Sigmoid colon (tissue), 7 donors: ENCODE results near the gene IL17RE. TPM values are rescaled to one million over a fixed set of nuclear protein-coding genes. Genes with fewer than 3 reads are reported as not detected.

Experiments used
- DNase-seq: peaks from one replicate; pipeline ENCODE4 v3.0.0-alpha.2; 2019
- H3K27ac ChIP-seq, 4 donors: fragments of 200-600 bp; sonication (generic); one replicate each; pipeline ENCODE4 v1.5.1; 2016 to 2019; ENCODE audit warnings: mild to moderate bottlenecking in 1 of 4
- H3K27me3 ChIP-seq, 3 donors: fragments of 200-600 bp; sonication (generic); one replicate each; pipeline ENCODE4 v1.5.1; 2019; ENCODE audit warnings: mild to moderate bottlenecking in 1 of 3
- H3K36me3 ChIP-seq, 4 donors: fragments of 200-600 bp; sonication (generic); one replicate each; pipeline ENCODE4 v1.5.1; 2016 to 2019
- H3K4me1 ChIP-seq, 4 donors: fragments of 200-600 bp; sonication (generic); one replicate each; pipeline ENCODE4 v1.5.1; 2017 to 2019
- H3K4me3 ChIP-seq, 4 donors: fragments of 200-600 bp; sonication (generic); one replicate each; pipeline ENCODE4 v1.5.1; 2017 to 2019; ENCODE audit warnings: mild to moderate bottlenecking in 2 of 4, moderate library complexity in 1 of 4
- H3K9me3 ChIP-seq, 4 donors: fragments of 200-600 bp in 3 of 4; sonication (generic) in 3 of 4; one replicate each; pipeline versions ENCODE4 v1.5.1 to v1.6.1; 2013 to 2019
- EP300 ChIP-seq, 4 donors: sonication (generic); formaldehyde crosslinking; IDR thresholded peaks; one replicate each; pipeline ENCODE4 v1.6.1; 2017; ENCODE audit warnings: antibody characterized with exemption in 4 of 4
- POLR2A ChIP-seq, 2 donors: fragments of 450-650 bp; IDR thresholded peaks; one replicate each; pipeline ENCODE4 v1.6.1; 2016; ENCODE audit warnings: antibody characterized with exemption in 2 of 2, mild to moderate bottlenecking in 2 of 2, moderate library complexity in 2 of 2
- POLR2AphosphoS5 ChIP-seq, 4 donors: sonication (generic); formaldehyde crosslinking; IDR thresholded peaks; one replicate each; pipeline ENCODE4 v1.6.1; 2017; ENCODE audit warnings: antibody characterized with exemption in 4 of 4
- WGBS, 2 donors: extraction: QIAGEN DNeasy Blood & Tissue Kit; methylation state at CpG; one replicate each; pipeline ENCODE4 v1.1.7; 2013; 5-methylcytosine and 5-hydroxymethylcytosine counted together
- intact Hi-C: fragments of 100-400 bp; cut with DNase I; formaldehyde crosslinking; loops from one replicate; pipeline ENCODE4 v1.15.1; 2023
- polyA plus RNA-seq, 3 donors: library from polyadenylated mRNA; stranded (reverse); fragments of 200-250 nt; gene quantifications; one replicate each; pipeline ENCODE4 v1.2.3, GENCODE V29; 2013
- total RNA-seq, 4 donors: library from RNA; depleted of rRNA; stranded (reverse); fragments of >200 nt; gene quantifications; one replicate each; pipeline ENCODE4 v1.1.0, GENCODE V29; 2016
- TF ChIP-seq, protein P1 (sequence below), 4 experiments: fragments of 450-650 bp in 3 of 4; fragments of 200-600 bp in 1 of 4; IDR thresholded peaks; one replicate each; pipeline ENCODE4 v1.5.1; 2016 to 2019; ENCODE audit warnings: antibody characterized with exemption in 4 of 4, mild to moderate bottlenecking in 3 of 4, moderate library complexity in 2 of 4
- donor health status: healthy with polysubstance abuse.
- donor health status: Bipolar disorder and iron deficiency.
- donor health status: healthy.

The IL17RE gene
- total and polyA plus RNA-seq, 7 donors: 0.68 to 46.3 (median 2.5) TPM

DNA sequence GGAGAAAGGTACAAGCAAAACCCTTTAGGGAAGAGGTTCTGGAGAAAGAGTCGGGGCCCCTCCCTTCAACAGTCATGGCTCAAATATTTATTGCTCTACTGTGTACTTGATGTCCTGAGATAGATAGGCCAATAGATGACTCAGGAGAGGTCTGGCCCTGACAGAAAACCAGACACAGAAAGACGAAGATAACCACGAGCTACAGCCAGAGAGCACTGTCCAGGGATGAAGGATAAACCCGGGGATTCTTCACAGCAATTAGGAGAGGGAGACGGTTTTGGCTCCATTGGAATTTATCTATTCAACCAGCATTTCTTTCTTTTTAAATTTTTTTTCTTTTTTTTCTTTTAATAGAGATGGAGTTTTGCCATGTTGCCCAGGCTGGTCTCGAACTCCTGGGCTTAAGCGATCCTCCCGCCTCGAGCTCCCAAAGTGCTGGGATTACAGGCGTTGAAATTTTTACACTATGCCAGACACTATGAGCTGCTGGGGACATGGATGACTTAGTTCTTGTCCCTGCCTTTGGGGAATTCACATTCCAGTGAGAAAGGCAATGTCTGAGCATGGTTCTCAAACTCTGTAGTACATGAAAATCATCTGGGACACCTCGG is 18.0 kb upstream of the IL17RE start:
- Histone ChIP-seq H3K4me1 (peaks cover 0 to 18% (median 13%) of the 10 kb centered on the region in 4 donors), H3K9me3 (no peaks in the 10 kb centered on the region), H3K27ac (peak overlapping the region in 3 of 4 donors; percentile 41 to 71 (median 53)), H3K4me3 (no peak overlapping the region), H3K36me3 (no peaks in the 10 kb centered on the region), H3K27me3 (no peaks in the 10 kb centered on the region)
- TF ChIP-seq EP300 (IDR thresholded peaks at IDR 0.05) (no peak), POLR2AphosphoS5 (IDR thresholded peaks at IDR 0.05) (peak in 3 of 4 donors; percentile 29 to 47 (median 47)), POLR2A (IDR thresholded peaks at IDR 0.05) (no peak)
- TF ChIP-seq, protein P1, sequence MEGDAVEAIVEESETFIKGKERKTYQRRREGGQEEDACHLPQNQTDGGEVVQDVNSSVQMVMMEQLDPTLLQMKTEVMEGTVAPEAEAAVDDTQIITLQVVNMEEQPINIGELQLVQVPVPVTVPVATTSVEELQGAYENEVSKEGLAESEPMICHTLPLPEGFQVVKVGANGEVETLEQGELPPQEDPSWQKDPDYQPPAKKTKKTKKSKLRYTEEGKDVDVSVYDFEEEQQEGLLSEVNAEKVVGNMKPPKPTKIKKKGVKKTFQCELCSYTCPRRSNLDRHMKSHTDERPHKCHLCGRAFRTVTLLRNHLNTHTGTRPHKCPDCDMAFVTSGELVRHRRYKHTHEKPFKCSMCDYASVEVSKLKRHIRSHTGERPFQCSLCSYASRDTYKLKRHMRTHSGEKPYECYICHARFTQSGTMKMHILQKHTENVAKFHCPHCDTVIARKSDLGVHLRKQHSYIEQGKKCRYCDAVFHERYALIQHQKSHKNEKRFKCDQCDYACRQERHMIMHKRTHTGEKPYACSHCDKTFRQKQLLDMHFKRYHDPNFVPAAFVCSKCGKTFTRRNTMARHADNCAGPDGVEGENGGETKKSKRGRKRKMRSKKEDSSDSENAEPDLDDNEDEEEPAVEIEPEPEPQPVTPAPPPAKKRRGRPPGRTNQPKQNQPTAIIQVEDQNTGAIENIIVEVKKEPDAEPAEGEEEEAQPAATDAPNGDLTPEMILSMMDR (IDR thresholded peaks at IDR 0.05): no peak
- 72 to 81% methylated on average over 11 of the region's 11 CpGs for WGBS, 2 donors
- intact Hi-C loops: no loop called here
- DNase-seq: no peak

DNA sequence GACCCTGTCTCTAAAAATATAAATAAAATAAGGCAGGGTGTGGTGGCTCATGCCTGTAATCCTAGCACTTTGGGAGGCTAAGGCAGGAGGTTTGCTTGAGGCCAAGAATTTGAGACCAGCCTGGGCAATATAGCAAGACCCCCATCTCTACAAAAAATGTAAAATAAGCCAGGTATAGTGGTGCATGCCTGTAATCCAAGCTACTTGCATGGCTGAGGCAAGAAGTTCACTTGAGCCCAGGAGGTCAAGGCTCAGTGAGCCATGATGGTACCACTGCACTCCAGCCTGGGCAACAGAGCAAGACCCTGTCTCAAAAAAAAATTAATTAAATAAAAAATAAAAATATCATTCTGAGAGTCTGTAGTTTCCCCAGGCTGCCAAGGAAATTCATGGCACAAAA is 16.3 kb upstream of the IL17RE start:
- intact Hi-C loops: no loop called here
- TF ChIP-seq POLR2A (IDR thresholded peaks at IDR 0.05) (no peak), POLR2AphosphoS5 (IDR thresholded peaks at IDR 0.05) (no peak), EP300 (IDR thresholded peaks at IDR 0.05) (no peak)
- TF ChIP-seq, protein P1 (IDR thresholded peaks at IDR 0.05): no peak
- Histone ChIP-seq H3K36me3 (no peaks in the 10 kb centered on the region), H3K27me3 (no peaks in the 10 kb centered on the region), H3K27ac (no peak overlapping the region), H3K9me3 (no peaks in the 10 kb centered on the region), H3K4me1 (peaks cover 0 to 26% (median 20%) of the 10 kb centered on the region in 4 donors), H3K4me3 (no peak overlapping the region)
- DNase-seq: no peak

DNA sequence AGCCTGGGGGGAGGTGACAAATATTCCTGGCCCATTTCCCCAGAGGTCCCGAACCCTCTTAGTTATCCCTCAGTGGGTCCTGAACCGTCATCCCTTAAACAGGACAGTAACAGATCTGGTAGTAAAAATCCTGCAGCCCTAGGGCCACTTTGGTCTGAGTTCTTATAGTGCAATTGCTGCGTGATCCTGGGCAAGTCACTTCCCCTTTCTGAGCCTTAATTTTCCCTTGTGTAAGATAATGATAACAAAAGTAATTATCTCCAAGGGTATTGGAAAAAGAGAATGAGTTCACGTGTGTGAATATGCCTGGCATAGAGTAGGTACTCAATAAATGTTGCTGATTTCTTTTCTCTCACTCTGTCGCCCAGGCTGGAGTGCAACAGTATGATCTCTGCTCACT is 15.2 kb upstream of the IL17RE start:
- 89% methylated on average over 5 of the region's 5 CpGs for WGBS, 2 donors

DNA sequence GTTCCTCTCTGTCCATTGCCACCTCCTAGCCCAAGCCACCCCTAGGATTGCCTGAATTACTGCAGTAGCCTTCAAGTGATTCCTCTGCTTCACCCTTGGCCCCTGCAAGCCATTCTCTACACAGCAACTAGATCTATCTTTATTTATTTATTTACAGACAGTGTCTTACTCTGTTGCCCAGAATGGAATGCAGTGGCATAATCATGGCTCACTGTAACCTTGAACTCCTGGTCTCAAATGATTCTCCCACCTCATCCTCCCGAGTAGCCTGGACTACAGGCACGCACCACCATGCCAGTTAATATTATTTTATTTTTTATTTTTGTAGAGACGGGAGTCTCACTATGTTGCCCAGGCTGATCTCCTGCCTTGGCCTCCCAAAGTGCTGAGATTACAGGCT is 14.1 kb upstream of the IL17RE start:
- 87 to 93% methylated on average over 3 of the region's 3 CpGs for WGBS, 2 donors
- peaks cover 0 to 12% (median 4%) of the 10 kb centered on the region in 4 donors for H3K36me3 ChIP-seq
- peaks cover 0 to 43% (median 34%) of the 10 kb centered on the region in 4 donors for H3K4me1 ChIP-seq
- TF ChIP-seq POLR2A (IDR thresholded peaks at IDR 0.05): no peak
- H3K4me3 ChIP-seq: no peak overlapping the region
- H3K27ac ChIP-seq: no peak overlapping the region
- no peaks in the 10 kb centered on the region for H3K27me3 ChIP-seq
- intact Hi-C loops: no loop called here
- DNase-seq: no peak
- no peaks in the 10 kb centered on the region for H3K9me3 ChIP-seq

More for the DNA sequence above, 15.2 kb upstream of the IL17RE start:
- H3K4me3 ChIP-seq: no peak overlapping the region
- no peaks in the 10 kb centered on the region for H3K9me3 ChIP-seq
- TF ChIP-seq EP300 (IDR thresholded peaks at IDR 0.05) (no peak), POLR2A (IDR thresholded peaks at IDR 0.05) (no peak), POLR2AphosphoS5 (IDR thresholded peaks at IDR 0.05) (no peak)
- TF ChIP-seq, protein P1 (IDR thresholded peaks at IDR 0.05): no peak
- H3K27me3 ChIP-seq: no peaks in the 10 kb centered on the region
- intact Hi-C loops: no loop called here
- H3K36me3 ChIP-seq: peaks cover 0 to under 1% (median 0%) of the 10 kb centered on the region in 4 donors
- DNase-seq: no peak
- H3K27ac ChIP-seq: no peak overlapping the region
- H3K4me1 ChIP-seq: peaks cover 0 to 38% (median 28%) of the 10 kb centered on the region in 4 donors

DNA sequence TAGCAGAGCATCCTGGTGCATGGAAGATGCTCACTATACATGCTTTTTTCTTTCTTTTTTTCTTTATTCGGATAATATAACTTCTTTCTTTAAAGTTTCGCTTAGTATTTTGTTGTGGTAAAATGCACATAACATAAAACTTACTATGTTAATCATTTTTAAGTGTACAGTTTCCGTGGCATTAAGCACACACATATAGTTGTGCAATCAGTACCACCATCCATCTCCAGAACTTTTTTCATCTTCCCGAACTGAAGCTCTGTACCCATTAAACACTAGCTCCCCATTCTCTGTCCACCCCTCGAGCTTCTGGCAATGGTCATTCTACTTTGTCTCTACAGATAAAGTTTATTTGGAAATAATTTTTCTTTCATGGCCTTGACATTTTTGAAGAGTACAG is 13.2 kb upstream of the IL17RE start:
- DNase-seq: no peak
- Histone ChIP-seq H3K27ac (peak overlapping the region in 3 of 4 donors; percentile 90 to 100 (median 99)), H3K4me3 (no peak overlapping the region), H3K36me3 (peaks cover 0 to 14% (median 5%) of the 10 kb centered on the region in 4 donors), H3K4me1 (peaks cover 0 to 42% (median 32%) of the 10 kb centered on the region in 4 donors), H3K9me3 (no peaks in the 10 kb centered on the region), H3K27me3 (no peaks in the 10 kb centered on the region)
- intact Hi-C loops: no loop called here
- TF ChIP-seq EP300 (IDR thresholded peaks at IDR 0.05): no peak
- TF ChIP-seq, protein P1 (IDR thresholded peaks at IDR 0.05): no peak
- TF ChIP-seq POLR2A (IDR thresholded peaks at IDR 0.05): no peak
- no peak for TF ChIP-seq POLR2AphosphoS5 (IDR thresholded peaks at IDR 0.05)
- WGBS, 2 donors: 79 to 89% methylated on average over 5 of the region's 5 CpGs
